ENCODE measurements around the gene HELZ. TPM values are rescaled to one million over a fixed set of nuclear protein-coding genes. Genes with fewer than 3 reads are reported as not detected.

The HELZ gene
- polyA plus RNA-seq (2011; rRNA removed) (8.4 and 15.1 TPM in 2 replicates), polyA minus RNA-seq (2011; rRNA and poly(A)+ RNA removed) (28.0 and 28.8 TPM in 2 replicates)

GRCh38 chr17:67245073-67245693 lies at the start of gene HELZ:
TSS of gene HELZ (minus strand) at chr17:67245196. CDS start at chr17:67218804, 26,392 bp downstream.
- Histone ChIP-seq H3K36me3 (ENCODE audit: control insufficient read depth, insufficient read depth, low read length) (no peaks in the 10 kb centered on the region), H3K27me3 (ENCODE audit: control insufficient read depth, insufficient read depth, low read length) (no peaks in the 10 kb centered on the region), H3K4me3 (ENCODE audit: low read depth, low read length) (peak within 1 kb of the TSS; percentile 91)
- no peak for DNase-seq (ENCODE audit: low read depth)
- ChIA-PET POLR2A (interaction anchor here (0.7 kb wide), 1 partner anchor 472 kb away, joined by 5 read pairs; no protein-coding TSS in a partner anchor), CTCF (interaction anchor here (1.1 kb wide), 1 partner anchor 25 kb away, joined by 5 read pairs; no protein-coding TSS in a partner anchor)
- no peak for TF ChIP-seq CTCF (IDR thresholded peaks at IDR 0.05; ENCODE audit: insufficient read depth, low read depth, low read length)

GRCh38 chr17:67293251-67294203 lies 48.5 kb upstream of the HELZ start:
- DNase-seq (ENCODE audit: low read depth) = no peak
- TF ChIP-seq CTCF (IDR thresholded peaks at IDR 0.05; ENCODE audit: insufficient read depth, low read depth, low read length) = peak; percentile 73
- CTCF ChIA-PET = interaction anchor here (0.6 to 5.5 kb wide), 14 partner anchors 10 to 566 kb away, joined by 3 to 28 read pairs (median 4); no protein-coding TSS in a partner anchor
- no peaks in the 10 kb centered on the region; the same call in 1 of the 2 replicates for H3K27me3 ChIP-seq (ENCODE audit: control insufficient read depth, insufficient read depth, low read length)
- H3K4me3 ChIP-seq (ENCODE audit: low read depth, low read length) = no peak overlapping the region
- POLR2A ChIA-PET = interaction anchor here (0.7 kb wide), 1 partner anchor 18 kb away, joined by 7 read pairs; no protein-coding TSS in a partner anchor
- no peaks in the 10 kb centered on the region for H3K36me3 ChIP-seq (ENCODE audit: control insufficient read depth, insufficient read depth, low read length)

- POLR2A ChIA-PET = no interaction called here
- DNase-seq (ENCODE audit: low read depth) = no peak
- Histone ChIP-seq H3K4me3 (ENCODE audit: low read depth, low read length) (no peak overlapping the region), H3K27me3 (ENCODE audit: control insufficient read depth, insufficient read depth, low read length) (no peaks in the 10 kb centered on the region; the same call in 1 of the 2 replicates), H3K36me3 (ENCODE audit: control insufficient read depth, insufficient read depth, low read length) (no peaks in the 10 kb centered on the region)
- CTCF ChIA-PET = interaction anchor here (1.1 to 5.5 kb wide), 5 partner anchors 9 to 81 kb away, joined by 3 to 28 read pairs (median 4); no protein-coding TSS in a partner anchor
- no peak for TF ChIP-seq CTCF (IDR thresholded peaks at IDR 0.05; ENCODE audit: insufficient read depth, low read depth, low read length)
Observed at GRCh38 chr17:67290711-67291291, 45.8 kb upstream of the HELZ start.

- POLR2A ChIA-PET = no interaction called here
- TF ChIP-seq CTCF (IDR thresholded peaks at IDR 0.05; ENCODE audit: insufficient read depth, low read depth, low read length) = no peak
- H3K27me3 ChIP-seq (ENCODE audit: control insufficient read depth, insufficient read depth, low read length) = no peaks in the 10 kb centered on the region; the same call in 1 of the 2 replicates
- no peak for DNase-seq (ENCODE audit: low read depth)
- no peak overlapping the region for H3K4me3 ChIP-seq (ENCODE audit: low read depth, low read length)
- CTCF ChIA-PET = interaction anchor here (1.1 to 5.5 kb wide), 5 partner anchors 8 to 81 kb away, joined by 3 to 28 read pairs (median 4); no protein-coding TSS in a partner anchor
- no peaks in the 10 kb centered on the region for H3K36me3 ChIP-seq (ENCODE audit: control insufficient read depth, insufficient read depth, low read length)
Observed at GRCh38 chr17:67290244-67290643, 45.2 kb upstream of the HELZ start.
